Measurements from ENCODE around the gene MCM3. TPM values are rescaled to one million over a fixed set of nuclear protein-coding genes. Genes with fewer than 3 reads are reported as not detected.

Gene MCM3
- total RNA-seq, 1 experiment from 2014 or later = 113 TPM

DNA sequence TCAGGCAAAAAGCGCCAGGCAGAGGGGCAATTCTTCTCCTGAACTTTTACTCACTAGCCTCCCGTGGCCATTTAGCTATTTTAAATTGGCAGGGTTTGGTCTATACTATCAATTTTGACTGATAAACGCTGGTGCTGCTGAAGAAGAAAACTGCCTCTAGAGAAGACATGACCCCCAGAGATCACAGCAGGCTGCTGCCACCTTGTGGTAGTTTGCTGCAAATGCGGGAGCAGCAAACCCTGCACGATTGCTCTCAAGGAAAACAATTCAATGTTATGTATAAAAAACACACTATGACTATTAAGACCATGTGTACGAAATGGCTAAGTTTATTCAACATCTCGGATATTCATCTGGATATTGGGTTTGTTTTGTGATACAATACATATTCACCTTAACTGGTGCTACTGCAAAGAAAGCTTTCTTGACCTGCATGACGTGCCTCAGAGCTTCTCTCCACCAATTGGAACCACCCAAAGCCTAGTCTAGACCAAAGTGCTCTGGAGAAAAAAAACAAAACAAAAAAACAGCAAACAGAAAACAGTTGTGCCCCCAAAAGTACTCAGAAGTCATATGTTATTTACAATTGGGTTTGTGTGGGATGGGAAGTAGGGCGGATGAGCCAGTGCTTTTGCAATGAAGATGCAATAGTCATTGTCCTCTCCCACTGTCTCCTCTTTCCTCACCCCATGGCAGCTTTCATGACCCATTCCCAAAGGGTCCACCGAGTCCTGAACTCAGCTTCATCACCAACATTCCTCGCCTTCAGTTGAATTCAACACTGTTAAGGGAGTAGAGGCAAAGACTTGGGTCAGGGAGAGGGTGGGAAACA is 20.6 kb downstream of the MCM3 start:
- in situ Hi-C loops (cut with HindIII; ENCODE audit: low pct_unique_long_range_greater_than_20kb, low sequenced_read_pairs) = no loop called here
- DNase-seq (ENCODE audit: low read depth, low spot score) = peak; percentile 71

DNA sequence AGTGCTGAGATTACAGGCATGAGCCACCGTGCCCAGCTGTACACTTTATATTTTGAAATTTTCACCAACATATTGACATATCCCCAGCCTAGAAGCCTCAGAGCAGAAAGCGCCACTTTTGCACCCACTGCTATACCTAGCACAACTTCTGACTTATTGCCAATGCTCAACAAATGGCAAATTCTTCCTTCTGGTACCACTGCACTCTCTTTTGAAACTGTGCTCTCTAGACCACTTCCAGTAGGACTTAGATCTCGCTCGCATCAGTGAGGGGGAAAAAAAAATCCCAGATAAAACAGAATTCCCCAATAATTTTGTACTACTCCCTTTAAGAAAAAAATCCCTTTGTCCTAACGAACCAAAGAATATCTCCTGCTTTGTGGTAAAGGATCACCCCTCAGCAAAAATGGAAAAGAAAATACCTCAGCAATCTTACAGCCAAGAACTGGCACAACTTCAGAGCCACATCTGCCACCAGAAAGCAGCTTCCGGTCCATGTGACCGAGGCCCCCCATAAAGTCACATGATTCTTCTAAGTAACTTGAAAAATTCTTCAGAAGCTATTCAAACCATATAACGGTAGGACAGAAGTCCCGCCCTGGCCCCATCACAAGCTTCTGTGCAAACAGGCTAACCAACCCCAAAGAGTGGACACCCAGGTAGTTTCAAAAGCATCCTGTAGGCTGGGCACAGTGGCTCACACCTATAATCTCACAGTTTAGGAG is 21.8 kb downstream of the MCM3 start:
- no peak for DNase-seq (ENCODE audit: low read depth, low spot score)
- in situ Hi-C loops (cut with HindIII; ENCODE audit: low pct_unique_long_range_greater_than_20kb, low sequenced_read_pairs) = no loop called here

DNA sequence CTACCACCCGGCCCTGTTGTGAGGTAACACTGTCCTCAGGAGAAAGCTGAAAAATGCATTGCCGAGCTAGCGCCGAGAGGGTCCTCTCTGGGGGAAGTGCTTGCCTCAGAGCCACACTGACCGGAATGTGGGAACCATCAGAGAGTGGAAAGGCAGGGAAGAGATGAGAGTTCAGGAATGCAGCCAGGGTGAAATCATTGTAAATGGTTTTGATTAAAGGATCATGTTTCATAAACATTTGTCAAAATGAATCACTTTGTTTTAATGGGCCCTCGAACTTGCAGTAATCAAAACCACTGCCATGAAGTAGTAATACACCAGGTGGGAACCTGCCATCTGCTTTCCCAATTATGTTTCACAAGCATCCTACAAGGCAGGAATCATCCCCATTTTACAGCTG is 23.3 kb downstream of the MCM3 start:
- no peak for DNase-seq (ENCODE audit: low read depth, low spot score)
- in situ Hi-C loops (cut with HindIII; ENCODE audit: low pct_unique_long_range_greater_than_20kb, low sequenced_read_pairs) = no loop called here

DNA sequence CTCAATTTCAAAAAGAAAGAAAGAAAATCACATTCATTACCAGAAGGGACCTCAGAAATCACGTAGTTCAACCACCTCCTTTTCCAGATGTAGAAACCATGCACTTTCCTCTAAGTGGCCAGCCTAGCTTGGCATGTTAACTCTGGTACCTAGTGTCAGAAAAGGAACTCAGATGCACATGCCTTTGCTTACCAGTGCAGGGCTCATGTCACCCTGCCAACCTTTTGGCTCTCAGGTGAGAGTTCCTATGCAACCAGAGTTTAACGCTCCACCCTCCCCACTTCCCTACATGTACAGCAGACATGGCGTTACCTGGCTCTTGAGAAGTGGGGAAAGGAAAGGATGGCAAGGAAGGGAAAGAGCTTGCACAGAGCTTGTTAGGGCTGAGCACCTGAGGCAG is 23.9 kb downstream of the MCM3 start:
- no peak for DNase-seq (ENCODE audit: low read depth, low spot score)
- in situ Hi-C loops (cut with HindIII; ENCODE audit: low pct_unique_long_range_greater_than_20kb, low sequenced_read_pairs) = no loop called here

DNA sequence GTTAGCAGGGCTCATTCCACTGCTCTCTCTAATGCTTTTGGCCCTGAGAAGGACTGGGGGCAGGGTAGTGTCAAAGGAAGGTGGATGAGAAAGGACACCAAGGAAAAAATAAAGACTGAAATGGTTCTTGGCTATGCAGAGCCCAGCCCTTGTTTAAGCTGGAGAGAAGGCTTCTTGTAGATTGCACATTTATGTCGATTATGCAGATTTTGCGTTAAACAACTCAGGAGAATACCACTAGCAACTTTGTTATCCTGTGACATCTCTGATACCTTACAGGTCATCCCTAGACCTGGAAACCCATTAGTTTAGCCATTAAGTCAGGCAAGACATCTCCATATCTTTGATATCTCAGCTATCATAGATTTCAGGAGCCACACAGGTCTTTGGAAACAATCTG is 29.1 kb downstream of the MCM3 start:
- DNase-seq (ENCODE audit: low read depth, low spot score) = no peak

DNA sequence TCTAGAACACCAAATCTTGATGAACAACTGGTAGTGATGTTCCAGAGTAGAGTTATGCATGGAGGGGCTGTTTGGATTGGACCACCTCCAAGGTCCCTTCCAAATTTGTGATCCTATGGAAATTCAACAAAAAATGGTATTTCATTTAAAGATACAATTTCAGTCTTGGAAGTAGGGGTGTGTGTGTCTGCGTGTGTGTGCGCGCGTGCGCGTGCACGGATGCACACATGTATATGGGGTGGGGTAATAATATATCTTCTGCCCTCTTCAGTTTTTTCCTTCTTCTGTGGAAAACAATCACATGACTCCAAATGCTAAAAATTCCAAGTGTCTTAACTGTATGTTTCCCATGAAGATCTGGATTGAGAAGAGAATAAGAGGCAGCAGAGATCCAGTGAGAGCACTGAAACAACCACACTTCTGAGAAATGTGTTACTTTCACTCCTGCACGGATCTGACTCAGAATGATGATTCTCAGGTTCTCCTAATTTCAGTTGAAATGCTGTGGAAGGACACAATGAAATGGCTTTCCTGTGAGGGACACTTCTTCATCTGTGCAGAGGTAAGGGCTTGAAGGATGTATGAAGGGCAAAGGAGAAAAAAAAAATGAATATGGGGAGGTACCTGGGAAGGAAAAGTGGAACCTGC is 29.7 kb downstream of the MCM3 start:
- DNase-seq (ENCODE audit: low read depth, low spot score) = no peak
- in situ Hi-C loops (cut with HindIII; ENCODE audit: low pct_unique_long_range_greater_than_20kb, low sequenced_read_pairs) = no loop called here

More for the DNA sequence above, 29.1 kb downstream of the MCM3 start:
- in situ Hi-C loops (cut with HindIII; ENCODE audit: low pct_unique_long_range_greater_than_20kb, low sequenced_read_pairs) = no loop called here

DNA sequence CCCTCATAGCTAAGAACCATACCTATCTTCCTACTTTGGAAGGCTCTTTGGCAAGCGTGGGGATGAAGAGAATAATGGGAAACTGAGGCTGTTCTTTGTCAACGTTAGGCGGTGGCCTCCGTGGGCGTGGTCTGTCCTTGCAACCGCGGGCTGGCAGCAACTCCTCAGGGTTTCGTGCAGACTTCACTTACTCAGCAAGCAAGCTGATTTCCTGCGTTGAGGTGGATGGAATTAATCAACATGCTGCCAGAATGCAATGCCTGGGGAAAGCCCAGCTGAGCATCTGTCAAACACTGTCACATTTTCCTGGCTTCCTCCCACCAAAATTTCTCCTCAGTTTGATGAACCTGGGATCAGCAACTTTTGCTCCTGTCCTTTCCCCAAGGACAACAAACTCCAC is 31.0 kb downstream of the MCM3 start:
- in situ Hi-C loops (cut with HindIII; ENCODE audit: low pct_unique_long_range_greater_than_20kb, low sequenced_read_pairs) = no loop called here
- no peak for DNase-seq (ENCODE audit: low read depth, low spot score)

DNA sequence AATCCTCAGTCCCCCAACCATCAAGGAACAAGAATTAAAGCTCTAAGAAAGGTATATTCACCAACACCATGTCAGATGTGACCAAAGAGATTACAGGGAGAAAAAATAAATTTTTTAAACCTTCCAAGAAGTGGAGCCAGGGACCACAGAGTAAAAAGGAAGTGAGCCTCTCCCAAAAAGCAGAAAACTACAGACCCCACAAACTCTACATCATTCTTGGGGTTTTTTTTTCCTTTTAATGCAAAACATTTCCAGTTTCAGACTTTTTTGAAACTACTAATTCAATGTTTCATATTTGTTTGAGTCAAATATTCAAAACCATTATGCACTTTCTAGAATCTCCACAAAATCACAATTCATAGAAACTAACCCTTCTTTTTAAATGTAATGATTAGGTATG is 33.4 kb downstream of the MCM3 start:
- in situ Hi-C loops (cut with HindIII; ENCODE audit: low pct_unique_long_range_greater_than_20kb, low sequenced_read_pairs) = no loop called here

DNA sequence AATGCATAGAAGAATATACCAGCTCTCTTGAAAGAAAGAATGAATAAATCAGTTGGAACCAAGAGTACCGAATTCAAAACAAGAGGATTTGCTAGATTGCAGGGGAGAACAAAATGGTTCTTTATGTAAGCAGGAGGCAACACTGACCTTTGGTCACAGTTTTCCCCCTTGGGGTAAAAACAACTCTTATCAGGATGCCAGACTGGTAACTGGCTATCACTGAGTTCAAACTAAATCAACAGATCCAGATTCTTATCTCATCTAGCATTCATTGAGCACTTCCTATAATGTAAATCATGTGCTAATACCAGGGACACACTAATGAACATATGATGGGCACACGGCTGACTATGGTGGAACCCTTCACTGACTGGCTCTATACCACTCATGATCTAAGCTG is 35.5 kb downstream of the MCM3 start:
- in situ Hi-C loops (cut with HindIII; ENCODE audit: low pct_unique_long_range_greater_than_20kb, low sequenced_read_pairs) = no loop called here
- DNase-seq (ENCODE audit: low read depth, low spot score) = peak; percentile 19

More for the DNA sequence above, 33.4 kb downstream of the MCM3 start:
- no peak for DNase-seq (ENCODE audit: low read depth, low spot score)

DNA sequence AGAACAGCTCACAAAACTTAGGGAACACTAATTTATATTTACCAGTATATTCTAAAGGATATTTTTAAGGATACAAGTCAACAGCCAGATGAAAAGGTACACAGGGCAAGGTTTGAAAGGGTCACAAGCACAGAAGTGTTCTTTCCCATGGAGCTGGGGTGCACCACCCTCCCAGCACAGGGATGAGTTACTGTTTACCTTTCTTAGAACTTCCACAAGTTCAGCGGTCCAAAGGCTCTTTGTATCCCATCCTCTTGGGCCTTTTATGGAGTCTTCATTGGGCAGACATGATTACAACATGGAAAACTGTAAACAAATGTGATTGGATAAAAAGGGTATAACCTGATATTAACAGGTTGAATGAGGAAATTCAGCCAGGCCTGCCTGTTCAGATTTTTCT is 39.1 kb downstream of the MCM3 start:
- in situ Hi-C loops (cut with HindIII; ENCODE audit: low pct_unique_long_range_greater_than_20kb, low sequenced_read_pairs) = no loop called here

DNA sequence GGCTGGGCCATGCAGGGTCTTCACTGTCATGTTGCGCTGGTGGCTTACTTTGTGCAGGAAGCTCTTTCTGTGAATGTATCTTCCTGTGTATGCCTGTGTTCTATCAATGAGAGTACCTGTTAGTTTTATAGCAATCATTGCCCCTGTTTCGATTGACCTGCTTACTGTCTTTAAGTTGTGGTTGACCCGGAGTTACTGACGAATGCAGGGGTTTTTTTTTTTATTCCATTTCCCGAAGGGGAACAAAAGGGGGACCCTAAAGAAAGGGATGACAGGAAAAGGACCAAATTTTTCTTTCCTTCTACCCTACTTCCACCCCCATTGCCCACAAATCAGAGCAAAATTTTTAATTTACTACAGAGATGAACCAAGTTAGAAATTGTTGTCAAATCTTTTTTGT is 40.1 kb downstream of the MCM3 start, which contains the start of gene IL17F:
Gene IL17F (minus strand): TSS at position 101 of the 400 bp plus-strand sequence. CDS start 71 bp downstream, at position 30.
- in situ Hi-C loops (cut with HindIII; ENCODE audit: low pct_unique_long_range_greater_than_20kb, low sequenced_read_pairs) = no loop called here
- DNase-seq (ENCODE audit: low read depth, low spot score) = no peak

More for the DNA sequence above, 39.1 kb downstream of the MCM3 start:
- DNase-seq (ENCODE audit: low read depth, low spot score) = no peak

DNA sequence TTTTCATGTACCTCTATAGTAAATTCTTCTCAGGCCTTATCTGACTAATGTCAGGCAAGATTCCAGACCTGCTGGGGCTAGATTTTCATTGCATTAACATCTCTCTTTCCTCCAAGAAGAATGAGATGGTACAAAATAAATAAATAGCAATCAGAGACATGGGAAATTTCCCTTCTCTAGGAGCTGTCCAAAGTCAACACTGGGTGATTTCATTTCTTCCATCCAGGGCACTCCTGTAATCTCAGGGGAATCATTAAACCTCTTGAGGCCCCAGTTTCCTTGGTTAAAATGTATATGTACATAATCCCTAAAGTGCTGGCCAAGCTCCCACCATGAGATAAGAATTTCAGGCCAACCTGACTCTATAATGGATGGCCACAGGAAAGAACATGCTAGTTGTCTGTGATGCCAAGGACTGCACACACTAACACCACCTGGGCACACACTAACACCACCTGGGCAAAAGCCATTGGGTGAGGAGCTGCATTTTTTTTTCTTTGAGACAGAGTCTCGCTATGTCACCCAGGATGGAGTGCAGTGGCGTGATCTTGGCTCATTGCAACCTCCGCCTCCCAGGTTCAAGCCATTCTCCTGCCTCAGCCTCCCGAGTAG is 41.2 kb downstream of the MCM3 start:
- no peak for DNase-seq (ENCODE audit: low read depth, low spot score)
- in situ Hi-C loops (cut with HindIII; ENCODE audit: low pct_unique_long_range_greater_than_20kb, low sequenced_read_pairs) = no loop called here

DNA sequence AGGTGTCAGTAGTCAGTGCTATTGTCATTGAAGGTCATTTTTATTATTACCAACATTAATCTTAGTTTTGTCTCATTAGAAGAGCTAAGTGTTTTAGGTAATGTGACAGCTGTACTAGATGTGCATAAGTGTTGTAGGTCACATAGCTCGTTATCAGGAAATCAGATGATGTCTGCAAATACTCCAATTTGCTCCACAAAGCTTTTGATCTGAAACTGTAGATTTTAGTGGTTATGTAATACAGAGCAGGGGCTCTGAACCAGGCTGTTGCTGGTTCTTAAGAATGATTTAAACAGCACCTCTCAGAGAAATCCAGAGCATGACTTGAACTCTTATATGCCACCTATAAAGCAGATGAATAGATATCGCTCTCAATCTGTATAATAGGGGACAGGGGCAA is 42.7 kb downstream of the MCM3 start:
- in situ Hi-C loops (cut with HindIII; ENCODE audit: low pct_unique_long_range_greater_than_20kb, low sequenced_read_pairs) = no loop called here
- DNase-seq (ENCODE audit: low read depth, low spot score) = no peak

DNA sequence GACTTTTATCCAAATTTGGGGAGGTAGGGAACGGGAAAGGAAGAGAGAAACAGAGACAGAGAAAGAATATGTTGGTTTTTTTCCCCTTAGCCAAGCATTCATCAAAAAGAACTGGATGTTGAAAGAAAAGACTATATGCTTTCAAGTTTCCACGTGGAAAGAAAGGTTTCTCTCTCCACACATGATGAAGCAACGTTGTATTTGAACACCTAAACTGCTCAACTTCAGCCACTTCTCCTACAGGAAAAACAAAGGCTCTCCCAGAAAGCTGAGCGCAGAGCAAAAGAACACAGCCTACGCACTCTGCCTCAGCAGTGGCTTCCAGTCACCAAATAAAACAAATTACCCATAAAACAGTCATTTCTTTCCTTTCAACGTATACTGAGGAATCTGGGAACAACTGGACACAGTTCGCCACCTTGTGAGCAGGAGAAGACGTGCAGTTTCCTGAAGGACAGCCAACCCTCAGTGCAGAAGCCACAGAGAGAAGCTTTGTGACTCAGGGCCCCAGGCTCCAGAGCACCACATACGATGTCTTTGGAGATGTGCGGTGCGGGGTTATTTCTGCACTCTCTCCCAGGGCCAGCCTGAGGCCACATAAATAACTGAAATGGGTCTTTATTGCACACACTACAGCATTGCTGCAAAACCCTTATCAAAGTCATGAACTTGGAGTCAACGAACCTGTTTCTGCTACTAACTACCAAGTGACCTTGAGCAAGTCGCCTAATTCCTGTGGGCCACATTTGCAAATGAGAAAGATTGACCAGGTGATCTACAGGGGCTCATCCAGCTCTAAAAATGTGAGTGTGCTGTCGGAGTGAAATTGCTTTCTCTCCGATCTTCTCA is 50.3 kb downstream of the MCM3 start:
- in situ Hi-C loops (cut with HindIII; ENCODE audit: low pct_unique_long_range_greater_than_20kb, low sequenced_read_pairs) = no loop called here
- DNase-seq (ENCODE audit: low read depth, low spot score) = peak; percentile 86

DNA sequence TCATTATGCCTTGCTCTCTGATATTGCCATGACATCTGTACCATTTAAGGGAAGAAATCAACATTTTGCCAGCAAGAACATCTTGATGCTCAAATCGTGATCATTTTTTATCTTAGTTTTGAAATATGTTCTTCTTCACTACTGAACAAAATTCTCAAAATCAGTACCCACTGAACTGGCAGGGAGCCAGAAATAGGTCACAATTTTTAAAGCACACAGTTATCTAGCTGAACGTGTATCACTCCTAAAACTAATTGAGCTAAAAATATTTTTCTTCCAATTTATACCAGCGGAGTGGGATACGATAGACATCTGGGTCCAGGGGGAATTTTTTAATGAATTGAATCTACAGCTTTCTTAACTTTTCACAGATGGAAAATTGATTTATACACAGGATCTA is 51.5 kb downstream of the MCM3 start:
- in situ Hi-C loops (cut with HindIII; ENCODE audit: low pct_unique_long_range_greater_than_20kb, low sequenced_read_pairs) = no loop called here
- no peak for DNase-seq (ENCODE audit: low read depth, low spot score)

DNA sequence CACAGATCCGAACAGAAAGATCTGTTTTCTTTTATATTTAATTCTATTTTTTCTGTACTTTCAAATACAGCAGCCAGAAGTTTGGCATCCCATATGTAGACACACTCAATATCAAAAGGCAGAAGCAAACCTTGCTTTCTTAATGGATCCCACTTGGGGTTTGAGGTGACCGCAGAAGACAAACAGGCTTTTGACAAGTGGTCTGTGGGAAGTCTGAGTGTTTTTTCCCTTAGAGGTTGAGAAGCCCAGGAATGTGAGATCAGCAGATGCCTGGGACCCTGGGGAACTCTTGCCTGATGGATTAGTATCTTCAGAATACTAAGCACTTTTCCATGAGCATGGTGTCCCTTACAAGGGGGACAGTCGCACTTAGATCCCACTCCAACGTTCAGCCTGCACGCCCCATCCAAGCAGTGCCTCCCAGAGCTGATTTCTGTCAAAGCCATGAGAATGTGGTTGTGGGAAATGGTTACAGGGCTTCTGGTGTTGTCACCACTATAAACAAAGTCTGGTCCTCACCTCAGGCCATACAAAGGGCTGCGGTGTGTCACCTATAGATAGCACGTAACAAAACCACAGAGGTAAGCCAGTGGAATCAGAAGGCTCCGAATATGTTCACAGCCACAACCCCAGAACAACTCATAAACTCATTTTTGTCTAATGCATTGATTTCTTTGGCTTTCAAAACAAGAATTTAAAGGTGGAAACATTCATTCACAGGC is 53.0 kb downstream of the MCM3 start:
- DNase-seq (ENCODE audit: low read depth, low spot score) = peak; percentile 50
- in situ Hi-C loops (cut with HindIII; ENCODE audit: low pct_unique_long_range_greater_than_20kb, low sequenced_read_pairs) = no loop called here

DNA sequence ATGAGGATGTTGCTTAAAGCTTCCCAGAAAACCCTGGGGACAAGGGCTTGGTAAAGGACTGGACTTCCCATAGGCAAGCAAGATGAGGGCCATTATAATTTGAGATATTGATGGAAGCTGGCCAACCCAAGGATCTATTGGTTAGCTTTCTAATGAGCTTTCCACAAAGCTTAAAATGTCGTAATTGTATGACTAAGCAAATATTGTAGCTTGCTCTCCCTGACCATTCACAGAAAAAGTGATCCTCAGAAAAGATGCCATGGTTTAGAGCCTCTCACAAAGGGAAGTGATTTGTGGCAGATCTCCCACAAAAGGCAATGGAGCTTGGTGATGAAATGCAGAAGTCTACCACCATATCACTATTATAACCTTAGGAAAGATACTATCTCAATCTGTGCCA is 53.9 kb downstream of the MCM3 start:
- DNase-seq (ENCODE audit: low read depth, low spot score) = no peak
- in situ Hi-C loops (cut with HindIII; ENCODE audit: low pct_unique_long_range_greater_than_20kb, low sequenced_read_pairs) = no loop called here
